Stimulated activated CD8-positive, alpha-beta memory T cell treated with anti-CD3 and anti-CD28 coated beads, Interleukin-7, amount 100 ng/mL, for 1 hour (primary cell): ENCODE results near the gene ZFP92.

ENCODE experiments used
- DNase-seq, 2 donors: peaks; one replicate each; pipeline ENCODE4 v3.0.0-alpha.2; 2020; ENCODE audit warnings: low read depth in 2 of 2

ZFP92 gene

DNA sequence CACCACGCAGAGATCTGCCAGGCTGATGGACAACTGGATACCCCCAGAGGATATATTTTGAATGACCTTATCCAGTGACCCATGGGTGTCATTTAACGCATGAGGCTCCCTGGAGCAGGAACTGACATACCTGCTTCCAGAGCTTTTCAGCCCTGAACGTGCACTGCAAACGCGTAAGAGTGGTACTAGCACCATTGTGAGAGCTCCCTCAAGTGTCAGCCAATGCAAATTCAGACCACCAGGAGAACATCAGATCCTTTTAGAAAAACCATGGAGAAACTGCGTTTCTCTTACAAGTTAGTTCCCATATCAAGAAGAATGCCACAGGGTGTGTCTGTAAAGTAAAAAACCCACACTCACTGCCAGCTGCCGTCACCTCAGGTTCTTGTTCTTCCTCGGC lies 27.3 kb downstream of the ZFP92 start:
- no peak for DNase-seq

DNA sequence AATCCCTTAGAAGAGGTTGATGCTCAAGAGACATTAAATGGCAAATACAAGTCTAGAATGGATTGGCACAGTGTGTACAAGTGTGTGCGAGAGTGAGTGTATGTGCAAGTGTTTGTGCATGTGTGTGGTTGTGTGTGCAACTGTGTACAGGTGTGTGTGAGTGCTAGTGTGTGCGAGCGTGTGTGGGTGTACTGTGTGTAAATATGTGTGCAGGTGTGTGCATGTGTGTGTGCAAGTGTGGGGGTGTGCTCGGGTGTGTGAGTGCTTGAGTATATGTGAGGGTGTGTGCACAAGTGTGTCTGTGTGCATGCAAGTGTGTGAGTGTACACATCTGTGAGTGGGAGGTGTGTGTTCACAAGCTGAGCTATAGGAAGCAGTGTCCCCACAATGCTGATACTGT lies 28.7 kb downstream of the ZFP92 start:
- DNase-seq, result no peak

DNA sequence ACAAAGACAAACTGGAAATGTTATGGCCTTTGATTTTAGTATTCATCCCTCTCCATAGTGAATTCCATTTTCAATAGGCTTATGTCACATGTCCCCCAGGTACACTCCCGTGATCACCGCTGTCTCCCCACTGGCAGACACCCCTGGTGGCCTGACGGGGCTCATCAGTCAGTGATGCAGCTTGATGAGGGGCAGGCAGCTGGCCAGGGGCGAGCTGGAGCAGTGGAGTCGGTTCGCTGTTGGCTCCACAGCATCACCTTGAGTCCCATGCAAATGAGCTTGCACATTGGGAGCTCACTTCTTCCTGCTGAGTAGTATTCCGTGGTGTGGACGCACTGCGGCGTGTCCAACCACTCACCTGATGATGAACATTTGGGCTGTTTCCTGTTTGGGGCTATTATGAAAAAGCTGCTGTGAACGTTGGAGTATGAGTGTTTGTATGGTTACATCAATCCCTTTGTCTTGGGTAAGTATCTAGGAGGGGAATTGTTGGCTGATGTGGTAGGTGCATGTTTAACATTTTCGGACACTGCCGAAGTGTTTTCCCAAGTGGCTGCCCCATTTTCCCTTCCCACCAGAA lies 29.4 kb downstream of the ZFP92 start:
- DNase-seq, result no peak

DNA sequence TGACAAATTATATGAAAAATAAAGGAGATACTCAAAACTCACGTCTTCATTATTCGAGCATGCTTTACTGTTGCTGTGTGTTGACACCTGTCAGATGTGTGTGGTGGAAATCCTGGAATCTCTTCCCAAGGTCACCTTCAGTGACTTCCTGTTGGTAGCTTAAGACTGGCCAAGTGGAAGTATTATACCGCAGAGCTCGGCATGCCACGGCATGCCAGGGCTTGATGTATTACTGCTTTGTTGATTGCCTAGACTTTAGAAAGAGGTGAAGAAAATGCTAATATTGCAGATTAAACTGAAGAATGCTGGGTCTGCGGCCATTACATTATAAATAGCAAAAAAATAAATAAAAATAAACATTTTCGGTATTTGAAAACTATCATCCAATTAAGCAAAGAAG lies 30.0 kb downstream of the ZFP92 start:
- no peak for DNase-seq

DNA sequence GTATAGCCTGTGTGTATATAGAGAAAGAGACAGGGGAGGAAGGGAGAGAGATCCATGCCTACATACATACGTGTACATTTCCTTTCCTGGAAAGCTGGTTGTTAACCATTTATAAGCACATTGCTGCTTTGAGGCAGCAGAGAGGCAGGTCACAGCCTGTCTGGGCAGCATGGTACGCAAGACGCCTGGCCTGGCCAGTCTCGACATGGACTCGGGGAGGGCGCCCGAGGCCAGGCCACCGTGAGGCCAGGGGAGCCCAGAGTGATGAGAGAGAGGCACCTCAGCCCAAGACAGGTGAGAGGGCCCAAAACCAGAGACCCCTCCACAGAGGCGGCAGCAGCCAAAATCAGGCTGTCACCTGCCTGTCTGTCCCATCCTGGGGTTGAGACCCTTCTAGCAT lies 30.7 kb downstream of the ZFP92 start:
- DNase-seq, result no peak

DNA sequence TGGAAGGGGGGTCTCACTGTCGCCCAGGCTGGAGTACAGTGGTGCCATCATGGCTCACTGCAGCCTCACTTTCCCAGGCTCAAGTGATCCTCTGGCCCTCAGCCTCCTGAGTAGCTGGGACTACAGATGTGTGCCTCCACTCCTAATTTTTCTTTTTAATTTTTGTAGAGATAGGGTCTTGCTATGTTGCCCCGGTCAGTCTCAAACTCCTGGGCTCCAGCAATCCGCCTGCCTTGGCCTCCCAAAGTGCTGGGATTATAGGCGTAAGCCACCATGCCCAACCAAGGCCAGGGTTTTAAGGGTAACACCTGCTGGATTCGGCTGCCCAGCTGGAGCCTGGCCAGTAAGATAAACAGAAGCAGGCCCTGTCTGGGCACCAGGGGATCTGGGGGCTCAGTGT lies 31.2 kb downstream of the ZFP92 start:
- no peak for DNase-seq

DNA sequence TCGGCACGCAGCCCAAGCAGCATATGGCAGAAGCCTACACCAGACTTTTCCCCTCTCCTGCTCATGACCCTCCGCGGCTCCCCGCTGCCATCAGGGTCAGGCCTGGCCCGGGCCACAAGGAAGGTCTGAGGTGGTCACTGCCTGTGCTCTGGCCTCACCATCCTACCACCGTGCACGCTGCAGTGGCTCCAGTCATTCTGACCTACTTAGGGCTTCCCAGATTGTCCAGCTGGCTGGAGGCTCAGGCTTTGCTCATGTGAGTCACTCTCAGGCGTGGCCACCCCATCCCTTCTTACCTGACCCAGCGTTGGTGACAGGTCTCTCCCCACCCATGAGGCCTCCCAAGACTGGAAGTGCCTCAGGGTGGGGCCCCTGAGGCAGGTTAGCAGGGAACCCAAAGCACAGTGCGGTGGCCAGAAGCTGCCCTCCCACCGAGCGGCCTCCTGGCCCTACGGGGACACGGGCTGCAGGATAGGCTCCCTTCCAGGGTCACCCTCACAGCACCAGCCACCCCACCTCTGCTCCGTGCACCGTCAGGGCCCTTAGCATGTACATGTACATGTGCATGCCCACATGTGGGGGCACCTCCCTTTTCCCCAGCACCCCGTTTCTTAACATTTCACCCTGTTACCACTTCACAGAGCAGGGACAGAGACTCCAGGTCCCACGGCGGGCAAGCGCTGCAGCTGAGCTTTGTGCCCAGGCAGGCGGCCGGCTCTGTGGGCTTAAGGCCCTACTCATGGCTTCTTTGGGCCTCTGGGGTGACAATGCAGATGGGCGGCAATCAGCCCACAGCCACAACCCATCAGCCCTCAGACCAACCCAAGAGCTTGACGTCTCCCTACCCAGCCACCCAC lies 32.4 kb downstream of the ZFP92 start:
- DNase-seq, result no peak

DNA sequence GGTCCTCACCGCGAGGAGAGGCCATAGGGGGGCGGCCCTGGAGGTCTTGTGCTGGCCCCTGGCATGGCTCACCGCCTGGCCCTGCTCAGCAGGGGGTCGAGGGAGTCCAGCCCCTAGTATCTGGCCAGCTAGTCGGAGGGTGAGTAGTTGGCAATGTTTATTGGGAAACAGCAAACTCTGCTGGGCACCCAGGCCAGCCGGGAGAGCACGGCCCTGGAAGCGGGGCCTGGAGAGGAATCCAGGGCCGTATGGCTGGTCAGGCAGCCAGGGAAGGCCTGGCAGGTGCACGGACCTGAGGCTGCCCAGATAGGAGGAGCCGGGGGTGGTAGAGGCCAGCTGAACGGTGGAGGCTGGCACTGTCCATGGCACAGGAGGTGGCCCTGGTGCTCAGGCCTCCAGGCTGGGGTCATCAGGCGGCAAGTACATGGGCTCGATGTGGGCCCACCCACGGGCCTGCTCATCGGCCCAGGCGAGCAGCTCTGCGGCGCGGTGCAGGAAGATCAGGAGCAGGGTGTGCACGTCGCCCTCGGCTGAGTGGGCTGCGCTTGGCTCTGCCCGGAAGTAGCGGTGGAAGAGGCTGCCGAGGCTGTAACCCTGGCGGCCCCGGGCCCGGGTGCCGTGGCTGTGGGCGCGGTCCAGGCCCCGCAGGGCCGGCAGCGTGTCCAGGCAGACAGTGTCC lies 33.2 kb downstream of the ZFP92 start:
- no peak for DNase-seq

DNA sequence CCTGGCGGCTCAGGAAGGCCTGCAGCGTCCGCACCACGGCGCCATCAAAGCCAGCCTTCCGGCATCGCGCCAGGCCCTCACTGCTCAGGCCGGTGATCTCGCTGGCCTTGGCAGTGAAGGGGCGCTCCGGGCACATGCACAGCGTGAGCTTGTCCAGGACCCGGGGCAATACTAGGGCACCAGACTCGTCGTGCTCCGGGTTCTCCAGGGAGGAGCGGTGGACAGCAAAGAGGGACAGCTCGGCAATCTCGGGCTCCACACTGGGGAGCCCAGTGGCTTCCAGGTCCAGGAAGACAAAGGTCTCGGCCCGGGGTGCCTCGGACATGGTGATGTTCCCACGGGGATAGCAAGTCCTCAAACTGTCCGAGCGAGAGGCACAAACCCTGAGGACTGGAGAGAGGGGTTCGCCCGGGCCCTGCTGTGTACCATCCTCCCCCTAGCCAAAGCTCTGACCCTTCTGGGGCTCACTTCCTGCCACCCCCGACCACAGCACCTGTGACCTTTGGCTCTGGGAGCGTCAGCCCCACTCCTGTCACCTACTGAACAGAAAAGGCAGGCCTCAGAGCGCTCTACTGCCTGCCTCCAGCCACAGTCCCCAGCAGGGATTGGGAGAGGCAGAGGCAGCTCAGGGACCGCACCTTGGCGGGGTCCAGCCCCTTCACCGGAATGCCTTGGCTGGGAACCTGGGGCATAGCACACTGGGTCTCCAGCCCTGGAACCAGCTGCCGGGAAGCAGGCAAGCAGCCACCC lies 34.0 kb downstream of the ZFP92 start:
- DNase-seq, result no peak

DNA sequence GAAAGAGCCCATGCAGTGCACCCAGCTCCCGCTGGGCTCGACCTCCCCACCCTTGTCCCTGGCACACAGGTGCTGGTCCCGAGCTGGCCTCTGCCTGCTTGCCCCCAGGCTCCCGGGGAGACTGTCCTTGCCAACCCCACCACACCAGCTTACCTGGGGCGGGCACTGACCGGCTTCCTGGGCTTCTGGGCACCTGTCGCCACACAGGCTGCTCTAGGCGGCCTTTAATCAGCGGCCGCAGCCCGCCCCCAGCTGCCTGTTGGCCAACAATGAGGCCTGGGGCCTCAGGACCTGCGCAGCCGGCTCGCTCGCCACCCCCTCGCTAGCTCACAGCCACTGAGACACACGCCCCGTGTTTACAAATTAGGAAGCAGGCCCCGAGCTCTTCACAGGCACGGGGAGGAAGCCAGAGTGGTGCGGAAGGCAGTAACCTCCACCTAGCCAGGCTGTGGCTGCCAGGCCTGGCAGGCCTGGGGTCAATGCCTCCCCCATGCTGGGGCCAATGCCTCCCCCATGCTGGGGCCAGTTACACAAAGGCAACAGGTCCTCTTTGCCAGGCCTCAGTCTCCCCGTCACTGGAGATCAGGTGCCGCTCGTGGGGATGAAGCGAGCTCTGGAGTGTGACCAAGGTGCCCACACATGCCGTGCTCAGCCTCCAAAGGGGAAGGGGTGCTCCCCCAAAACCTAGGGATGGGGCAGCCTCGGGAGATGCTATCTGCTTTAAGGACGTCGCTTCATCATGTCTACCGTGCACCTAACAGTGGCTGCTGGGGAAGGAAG lies 34.8 kb downstream of the ZFP92 start, which contains the start of gene TREX2:
TSS of gene TREX2 (minus strand) at position 201 of the 780 bp plus-strand sequence. CDS start 626 bp downstream, outside the sequence.
- DNase-seq, result no peak

DNA sequence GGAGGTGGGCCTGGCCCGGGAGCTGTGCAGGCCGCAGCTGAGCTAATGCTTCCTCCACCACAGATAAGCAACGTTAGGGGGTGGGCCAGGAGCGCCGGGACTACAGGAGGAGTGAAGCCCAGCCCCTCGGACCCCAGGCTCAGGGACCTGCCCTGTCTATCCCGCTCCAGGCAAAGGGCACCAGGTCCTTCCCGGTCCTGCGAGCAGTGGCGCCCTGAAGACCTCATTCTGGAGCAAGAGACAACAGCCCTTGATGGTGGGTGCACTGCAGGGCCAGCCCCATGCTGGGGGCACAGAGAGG lies 35.3 kb downstream of the ZFP92 start:
- DNase-seq, result no peak

DNA sequence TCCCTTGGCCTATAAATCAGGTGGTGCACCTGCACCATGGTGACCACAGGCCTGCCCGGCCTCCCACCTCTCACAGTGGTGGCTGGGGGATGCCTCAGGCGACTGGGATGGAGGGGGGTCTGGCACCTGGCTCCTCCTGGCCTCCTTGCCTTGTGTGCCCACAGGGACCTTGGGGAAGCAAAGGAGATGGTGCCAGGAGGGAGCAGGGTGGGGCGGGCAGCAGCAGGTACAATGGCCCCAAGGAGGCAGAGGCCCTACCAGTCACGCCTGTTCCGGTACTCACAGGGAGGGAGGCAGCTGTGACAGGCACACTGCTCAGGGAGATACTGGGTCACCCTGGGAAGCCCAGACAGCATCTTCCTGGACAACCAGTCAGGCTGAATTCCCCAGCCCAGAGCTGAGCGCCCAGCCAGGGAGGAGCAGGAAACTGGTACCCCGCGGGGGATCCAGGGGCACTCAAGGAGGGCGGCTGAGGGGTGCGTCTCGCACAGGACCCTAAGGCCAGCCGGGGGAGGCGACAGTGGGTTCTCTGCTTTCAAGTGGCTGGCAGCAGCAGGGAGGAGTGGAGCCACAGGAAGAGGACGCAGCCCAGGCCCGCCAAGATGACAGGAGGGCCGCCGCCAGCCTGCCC lies 35.8 kb downstream of the ZFP92 start:
- DNase-seq, result no peak

DNA sequence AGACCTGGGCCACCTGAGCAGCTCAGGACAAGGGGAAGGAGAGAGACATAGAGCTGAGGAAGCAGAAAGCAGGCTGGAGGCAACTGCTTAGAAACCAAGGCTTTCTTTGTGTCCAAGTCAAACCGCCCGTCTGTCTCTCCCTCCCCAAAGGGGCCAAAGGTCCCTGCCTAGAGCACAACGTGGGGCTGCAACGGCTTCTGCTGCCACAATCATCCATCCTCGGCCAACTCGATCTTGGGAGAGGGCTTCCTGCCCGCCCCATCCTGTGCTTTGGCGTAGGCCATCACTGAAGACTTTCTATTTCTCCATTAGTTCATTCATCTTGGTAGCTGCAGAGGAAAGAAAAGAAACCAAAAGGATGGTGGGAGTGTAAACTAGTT lies 36.3 kb downstream of the ZFP92 start:
- no peak for DNase-seq

DNA sequence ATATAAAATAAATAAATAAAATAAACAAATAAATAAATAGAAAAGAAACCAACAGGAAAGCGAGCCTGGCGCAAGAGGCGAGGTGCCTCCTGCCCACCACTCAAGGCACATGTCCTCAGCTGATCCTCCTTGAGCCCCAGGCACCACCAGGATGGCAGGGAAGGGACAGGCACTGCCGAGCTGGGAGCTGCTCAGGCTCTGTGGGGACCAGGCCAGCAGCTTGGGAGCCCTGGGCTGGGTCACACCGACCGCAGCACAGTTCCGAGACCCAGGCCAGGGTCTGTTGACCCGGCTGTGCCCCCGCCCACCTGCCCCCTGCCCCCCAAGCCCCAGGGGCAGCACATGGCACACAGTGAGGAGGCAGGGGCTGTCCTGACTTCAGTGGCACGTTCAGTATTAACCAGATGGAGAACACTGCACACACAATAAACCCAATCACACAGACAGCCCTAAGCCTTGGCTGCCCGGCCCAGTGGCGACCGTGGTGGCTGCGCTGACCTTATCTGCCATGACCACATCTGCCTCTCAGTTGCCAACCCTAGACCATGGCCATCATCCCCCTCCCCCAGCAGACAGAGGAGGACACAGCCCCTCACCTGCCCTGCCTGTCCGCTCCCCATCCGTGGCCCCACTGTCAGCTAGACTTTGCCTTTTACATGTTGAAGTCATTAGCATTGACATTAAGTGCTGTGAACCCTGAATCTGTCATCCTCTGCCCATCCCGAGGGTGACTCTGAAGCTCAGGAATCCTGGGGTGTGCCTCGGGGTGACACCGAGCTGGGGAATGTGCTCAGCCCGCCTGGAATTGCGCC lies 37.5 kb downstream of the ZFP92 start:
- DNase-seq, result no peak

DNA sequence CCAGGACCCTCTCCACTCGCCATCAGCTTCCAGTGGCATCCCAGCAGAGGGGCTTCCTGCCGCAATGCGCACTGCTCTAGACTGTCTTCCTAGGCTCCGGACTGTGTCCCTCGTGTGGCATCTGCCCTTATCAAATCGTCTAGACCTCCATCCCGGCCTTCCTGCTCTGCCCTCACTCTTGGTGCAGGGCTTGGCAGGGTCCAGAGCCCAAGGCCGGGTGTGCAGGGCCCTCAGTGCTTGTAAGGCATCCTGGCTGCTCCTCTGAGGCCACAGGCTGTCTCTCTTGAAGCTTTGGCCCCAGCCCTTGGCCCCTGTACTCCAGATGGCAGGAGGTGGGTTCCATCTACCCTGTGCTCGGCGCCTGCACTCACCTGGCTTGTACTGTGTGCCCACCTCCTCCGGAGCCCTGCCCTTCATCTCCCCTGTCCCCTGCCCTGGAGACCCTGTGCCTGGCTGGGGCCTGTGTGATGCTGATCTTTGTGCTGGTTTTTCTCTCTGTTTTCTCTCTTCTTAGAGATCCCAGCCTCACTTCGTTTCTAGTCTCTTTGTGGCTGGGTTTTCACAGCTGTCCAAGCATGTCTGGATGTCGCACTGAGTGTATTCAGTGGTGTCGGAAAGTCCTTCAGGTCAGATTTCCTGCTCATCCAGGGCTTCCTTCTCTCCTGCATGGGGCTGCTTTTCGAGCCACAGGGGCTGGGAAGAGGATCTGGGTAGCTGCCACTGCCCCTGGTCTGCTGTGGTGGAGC lies 38.3 kb downstream of the ZFP92 start:
- no peak for DNase-seq

DNA sequence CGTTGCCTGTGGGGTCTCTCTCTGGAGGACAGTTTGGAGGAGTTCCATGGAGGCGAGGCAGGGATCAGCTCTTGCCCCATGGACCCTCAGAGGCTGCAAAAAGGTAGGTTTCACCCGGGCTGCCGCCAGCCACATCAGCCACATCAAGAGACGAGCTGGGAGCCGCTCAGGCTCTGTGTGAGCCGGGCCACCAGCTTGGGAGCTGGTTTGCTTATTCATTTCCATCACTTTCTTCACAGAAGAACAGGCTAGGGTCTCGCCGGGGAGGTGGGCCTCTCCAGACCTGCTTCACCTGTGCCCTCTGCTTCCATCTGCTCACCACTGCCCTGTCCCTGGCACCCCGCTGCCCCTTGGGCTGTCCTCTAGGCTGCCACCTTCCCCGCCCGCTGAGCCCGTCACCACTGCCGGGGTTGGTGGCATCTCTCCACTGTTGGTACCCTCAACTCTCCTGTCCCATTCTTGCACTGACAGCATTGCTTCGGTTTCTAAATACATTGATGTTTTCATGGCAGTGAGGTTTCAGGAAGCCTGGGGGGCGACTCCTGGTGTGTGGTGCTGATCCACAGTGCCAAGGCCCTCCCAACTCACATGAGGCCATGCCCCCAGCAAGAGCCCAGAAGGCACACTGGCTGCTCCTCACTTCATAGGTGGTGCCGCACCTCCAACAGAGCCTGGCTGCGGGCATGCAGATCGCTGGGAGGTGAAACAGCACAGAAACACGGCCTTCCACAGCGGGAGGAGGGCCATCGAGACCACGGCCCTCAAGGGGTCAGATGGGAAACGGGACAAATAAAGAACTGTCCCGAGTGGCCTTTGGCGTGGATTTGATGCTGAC lies 39.1 kb downstream of the ZFP92 start:
- DNase-seq, result no peak

DNA sequence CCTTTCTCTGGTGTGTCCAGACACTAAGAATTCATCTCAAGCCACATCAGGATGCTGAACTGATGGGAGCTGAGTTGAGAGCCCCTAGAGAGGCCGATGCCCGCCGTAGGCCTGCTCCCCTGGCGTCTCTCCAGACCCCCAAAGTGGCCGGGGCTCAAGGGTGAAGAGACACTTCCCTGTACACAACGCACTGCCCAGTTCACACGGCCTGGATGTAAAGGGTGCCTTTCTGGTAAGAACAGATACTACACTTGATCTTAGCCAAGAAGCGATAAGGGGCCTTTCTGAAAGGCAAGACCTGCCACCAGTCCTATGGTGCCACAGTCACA lies 39.6 kb downstream of the ZFP92 start:
- DNase-seq, result no peak

DNA sequence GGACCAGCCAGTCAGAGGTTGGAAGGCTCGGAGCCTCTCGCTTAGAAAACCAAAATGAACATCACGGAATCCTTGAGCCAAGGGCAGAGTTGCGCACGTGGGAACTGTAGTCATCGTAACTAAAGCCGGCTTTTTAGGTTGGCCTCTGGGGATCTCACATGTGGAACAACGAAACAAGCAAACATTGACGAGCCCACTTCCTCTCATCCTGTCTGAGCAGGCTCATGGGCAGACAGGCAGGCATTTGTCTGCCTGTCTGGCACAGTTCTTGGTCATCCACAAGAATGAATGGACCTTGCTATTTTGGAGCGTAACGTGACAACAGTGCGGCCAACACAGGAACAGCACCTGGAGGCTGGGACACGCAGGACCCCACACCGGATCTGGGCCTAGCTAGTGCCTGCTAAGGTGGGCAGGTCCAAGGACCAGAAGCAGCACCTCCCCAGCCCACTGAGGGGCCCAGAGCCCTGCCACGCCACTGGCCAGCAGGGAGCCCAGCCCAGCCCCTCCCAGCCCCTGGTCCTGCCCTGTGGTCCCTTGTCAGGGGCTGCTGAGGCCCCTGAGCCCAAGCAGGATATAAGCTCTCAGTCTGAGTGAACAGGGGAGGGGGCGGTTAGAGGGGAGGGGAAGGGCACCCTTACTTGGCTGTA lies 43.8 kb downstream of the ZFP92 start:
- DNase-seq, result no peak
